ENCODE measurements around the gene HES6. TPM values are rescaled to one million over a fixed set of nuclear protein-coding genes. Genes with fewer than 3 reads are reported as not detected.

Gene HES6
- total and polyA plus RNA-seq, 2 experiments from 2014 or later, result 8.8 to 11.2 TPM

GRCh38 chr2:238242731-238243495, 3.1 kb upstream of the HES6 start:
- Histone ChIP-seq H3K4me3 (no peak overlapping the region), H3K27me3 (peaks cover 28% of the 10 kb centered on the region), H3K4me1 (ENCODE audit: low read depth) (peaks cover under 1% of the 10 kb centered on the region), H3K9me3 (ENCODE audit: low read depth) (no peaks in the 10 kb centered on the region), H3K27ac (no peak overlapping the region), H3K36me3 (no peaks in the 10 kb centered on the region)
- no peak for TF ChIP-seq CTCF (IDR thresholded peaks at IDR 0.05; ENCODE audit: low read depth, low read length)
- DNase-seq (ENCODE audit: low read depth in 1 of 2, low spot score in 1 of 2), result peak in 1 of 2 donors; percentile 54

- no peak for DNase-seq (ENCODE audit: low read depth in 1 of 2, low spot score in 1 of 2)
- peaks cover 37% of the 10 kb centered on the region for H3K27me3 ChIP-seq
- TF ChIP-seq CTCF (IDR thresholded peaks at IDR 0.05; ENCODE audit: low read depth, low read length), result no peak
- H3K9me3 ChIP-seq (ENCODE audit: low read depth), result no peaks in the 10 kb centered on the region
- no peaks in the 10 kb centered on the region for H3K36me3 ChIP-seq
- no peak overlapping the region for H3K4me3 ChIP-seq
- no peak overlapping the region for H3K27ac ChIP-seq
- H3K4me1 ChIP-seq (ENCODE audit: low read depth), result no peaks in the 10 kb centered on the region
These were observed 2.1 kb upstream of the HES6 start for GRCh38 chr2:238241970-238242369.

GRCh38 chr2:238240757-238241711, 1.2 kb upstream of the HES6 start:
- H3K36me3 ChIP-seq, result no peaks in the 10 kb centered on the region

GRCh38 chr2:238239543-238239862, 335 bp downstream of the HES6 start:
- Histone ChIP-seq H3K27me3 (peaks cover 57% of the 10 kb centered on the region), H3K27ac (no peak overlapping the region), H3K9me3 (ENCODE audit: low read depth) (no peaks in the 10 kb centered on the region), H3K4me1 (ENCODE audit: low read depth) (no peaks in the 10 kb centered on the region), H3K4me3 (peak overlapping the region; percentile 97), H3K36me3 (no peaks in the 10 kb centered on the region)
- TF ChIP-seq CTCF (IDR thresholded peaks at IDR 0.05; ENCODE audit: low read depth, low read length), result no peak
- peak in 1 of 2 donors; percentile 56 for DNase-seq (ENCODE audit: low read depth in 1 of 2, low spot score in 1 of 2)

More at GRCh38 chr2:238240757-238241711, 1.2 kb upstream of the HES6 start:
- no peaks in the 10 kb centered on the region for H3K4me1 ChIP-seq (ENCODE audit: low read depth)
- peaks cover 46% of the 10 kb centered on the region for H3K27me3 ChIP-seq
- peak overlapping the region; percentile 28 for H3K4me3 ChIP-seq
- no peak for TF ChIP-seq CTCF (IDR thresholded peaks at IDR 0.05; ENCODE audit: low read depth, low read length)
- H3K9me3 ChIP-seq (ENCODE audit: low read depth), result no peaks in the 10 kb centered on the region
- H3K27ac ChIP-seq, result no peak overlapping the region
- peak; percentile 30 to 86 for DNase-seq (ENCODE audit: low read depth in 1 of 2, low spot score in 1 of 2)

GRCh38 chr2:238238766-238239542, 884 bp downstream of the HES6 start:
- no peaks in the 10 kb centered on the region for H3K36me3 ChIP-seq
- no peak for TF ChIP-seq CTCF (IDR thresholded peaks at IDR 0.05; ENCODE audit: low read depth, low read length)
- H3K27me3 ChIP-seq, result peaks cover 57% of the 10 kb centered on the region
- no peaks in the 10 kb centered on the region for H3K9me3 ChIP-seq (ENCODE audit: low read depth)
- H3K4me3 ChIP-seq, result peak overlapping the region; percentile 97
- no peaks in the 10 kb centered on the region for H3K4me1 ChIP-seq (ENCODE audit: low read depth)
- no peak for DNase-seq (ENCODE audit: low read depth in 1 of 2, low spot score in 1 of 2)
- no peak overlapping the region for H3K27ac ChIP-seq

All from cardiac muscle cell (in vitro differentiated cells and primary cell).